NCI-H1436 treated with DMSO at 0.1 percent for 48 hours (cell line): ENCODE measurements around the gene KCNK17.
"Not testable (repeated sequence)": the region's sequence is repeated elsewhere in the genome, so short reads cannot be mapped to it uniquely, and the experiment has no call there.

Experiments
- DNase-seq: peaks from one replicate; lab custom pipeline; 2025; lab: John Stamatoyannopoulos, UW

KCNK17 gene

GRCh38 chr6:39302011-39302410, 12.2 kb downstream of the KCNK17 start:
- DNase-seq, result no peak

DNA sequence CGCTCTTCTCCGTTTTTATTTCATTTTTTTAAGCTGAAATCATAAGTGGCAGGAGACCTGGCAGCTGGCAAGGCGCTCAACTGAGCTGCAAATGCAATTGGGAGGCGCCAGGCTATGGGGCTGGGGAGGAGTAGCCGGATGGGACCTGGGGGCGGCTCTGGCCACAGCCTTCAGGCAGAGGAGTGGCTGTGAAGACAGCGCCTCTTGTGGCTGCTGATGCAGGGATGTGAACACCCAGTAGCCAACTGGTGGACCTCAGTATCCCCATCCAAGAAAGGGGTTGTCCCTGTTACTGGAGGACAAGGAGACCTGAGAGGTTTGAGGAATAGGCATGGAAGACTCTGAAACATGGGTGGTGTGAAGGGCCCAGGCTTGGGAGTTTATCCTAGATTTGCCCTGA, 12.6 kb downstream of the KCNK17 start:
- DNase-seq, result no peak

DNA sequence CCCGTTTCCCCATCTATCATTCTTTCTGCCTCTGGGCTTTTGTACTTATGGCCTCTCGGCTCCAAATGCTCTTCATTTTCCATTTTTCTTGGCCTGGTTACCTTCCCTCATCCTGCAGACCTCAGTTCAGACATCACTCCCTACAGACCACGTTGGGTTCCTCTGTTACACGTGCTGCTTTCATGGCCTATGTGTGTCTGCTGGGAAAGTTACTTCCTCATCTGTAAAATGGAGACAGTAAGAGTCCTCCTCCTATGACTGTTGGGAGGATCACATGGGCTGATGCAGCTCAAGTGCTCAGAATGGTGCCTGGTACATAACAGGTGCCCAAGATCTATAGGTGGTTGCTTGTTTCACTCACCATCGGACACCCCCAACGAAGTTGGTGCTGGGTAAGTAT, 13.5 kb downstream of the KCNK17 start:
- no peak for DNase-seq

GRCh38 chr6:39298061-39298460, 16.2 kb downstream of the KCNK17 start:
- no peak for DNase-seq

DNA sequence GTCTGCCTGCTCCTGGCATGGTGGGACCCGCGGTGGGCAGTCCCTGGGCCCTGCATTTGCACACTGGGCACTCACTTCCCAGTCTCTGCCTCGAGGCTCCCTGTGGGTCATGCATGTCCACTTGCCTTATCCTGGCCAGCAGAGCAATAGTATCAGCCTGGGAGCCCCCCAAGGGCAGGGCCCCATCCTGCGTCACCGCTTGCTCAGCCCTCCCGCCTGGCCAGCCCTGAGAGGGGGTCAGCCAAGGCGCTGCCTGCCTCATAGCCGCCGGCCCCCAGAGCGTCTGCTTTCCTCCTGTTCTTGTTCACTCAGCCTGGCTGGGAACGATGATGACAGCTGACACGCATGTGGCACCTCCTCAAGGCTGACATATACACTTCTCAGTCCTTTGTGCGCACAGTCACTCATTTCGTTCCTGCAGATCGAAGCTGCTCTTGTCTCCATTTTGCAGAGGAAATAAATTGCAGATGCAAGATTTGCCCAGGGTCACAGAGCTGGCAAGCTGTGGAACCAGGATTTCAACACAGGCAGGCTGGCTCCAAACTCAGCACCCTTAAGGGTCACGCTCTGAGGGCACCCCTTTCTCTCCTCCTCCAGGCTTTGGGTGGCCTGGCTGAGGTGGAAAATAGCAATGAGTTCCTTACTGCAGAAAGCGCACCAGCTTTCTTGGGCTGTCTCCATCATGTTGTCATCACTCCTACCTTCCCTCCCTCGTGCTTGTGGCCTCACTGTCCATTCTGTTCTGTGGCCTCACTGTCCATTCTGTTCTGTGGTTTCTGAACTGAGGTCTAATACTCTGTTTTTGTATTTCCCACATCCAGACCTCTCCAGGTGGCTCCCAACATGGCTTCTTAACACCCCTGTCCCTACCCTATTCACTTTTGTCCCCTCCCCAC, 17.2 kb downstream of the KCNK17 start:
- no peak for DNase-seq

- DNase-seq, result no peak
Observed at GRCh38 chr6:39295611-39296011, 18.6 kb downstream of the KCNK17 start.

DNA sequence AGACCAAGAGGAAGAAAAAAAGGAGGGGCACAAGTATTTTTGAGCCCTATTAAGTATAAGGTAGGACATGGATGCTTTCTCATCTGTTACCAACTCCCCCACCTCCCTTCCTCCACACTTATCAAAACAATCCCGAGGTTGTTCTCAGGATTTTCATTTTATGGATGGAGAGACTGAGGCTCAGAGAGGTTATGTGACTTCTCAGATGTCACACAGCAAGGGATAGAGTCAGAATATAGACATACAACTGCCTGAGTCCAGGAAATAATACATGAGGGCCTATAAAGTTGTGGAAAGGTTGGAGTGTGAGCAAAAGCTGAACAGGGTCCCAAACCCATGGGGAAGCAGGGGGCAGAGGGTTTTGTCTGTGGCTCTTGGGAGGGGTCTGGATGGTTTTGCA, 19.3 kb downstream of the KCNK17 start:
- no peak for DNase-seq

GRCh38 chr6:39294133-39294532, 20.1 kb downstream of the KCNK17 start:
- DNase-seq, result no peak

- no peak for DNase-seq
Observed at GRCh38 chr6:39292637-39293036, 21.6 kb downstream of the KCNK17 start.

DNA sequence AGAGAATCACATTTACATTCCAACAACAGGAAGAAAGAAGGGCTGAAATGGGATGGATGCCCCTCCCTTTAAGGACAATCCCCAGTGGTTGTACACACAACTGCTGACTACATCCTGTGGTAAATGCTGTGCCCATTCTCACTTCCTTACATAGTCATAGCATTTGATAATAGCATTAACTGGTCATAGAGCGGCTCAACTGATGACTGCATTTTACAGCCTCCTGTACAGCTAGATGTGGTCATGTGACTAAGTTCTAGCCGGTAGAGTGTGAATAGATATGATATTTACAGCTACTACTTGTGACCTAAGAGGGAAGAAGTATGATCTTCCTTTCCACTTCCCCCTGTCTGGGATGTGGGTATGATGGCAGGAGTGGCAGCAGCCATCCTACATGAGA, 24.7 kb downstream of the KCNK17 start:
- DNase-seq, result no peak

DNA sequence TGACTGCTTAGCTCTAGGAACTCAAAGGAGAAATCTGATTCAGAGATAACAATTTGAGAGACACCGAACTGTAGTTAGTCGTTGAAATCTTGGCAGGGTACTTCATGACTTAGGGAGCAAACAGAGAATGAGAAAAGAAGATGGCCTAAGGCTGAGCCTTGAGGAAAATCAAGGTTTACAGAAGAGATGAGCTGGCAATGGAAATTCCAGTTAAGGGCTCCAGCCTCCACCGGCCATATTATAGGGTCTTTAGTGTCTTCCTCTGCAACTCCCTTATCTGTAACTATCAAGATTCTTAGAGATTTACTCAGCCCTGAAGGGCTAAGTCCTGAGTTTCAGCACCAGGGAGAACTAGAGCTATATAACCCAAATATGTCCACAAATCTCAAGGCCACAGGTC, 26.6 kb downstream of the KCNK17 start:
- DNase-seq, result no peak

DNA sequence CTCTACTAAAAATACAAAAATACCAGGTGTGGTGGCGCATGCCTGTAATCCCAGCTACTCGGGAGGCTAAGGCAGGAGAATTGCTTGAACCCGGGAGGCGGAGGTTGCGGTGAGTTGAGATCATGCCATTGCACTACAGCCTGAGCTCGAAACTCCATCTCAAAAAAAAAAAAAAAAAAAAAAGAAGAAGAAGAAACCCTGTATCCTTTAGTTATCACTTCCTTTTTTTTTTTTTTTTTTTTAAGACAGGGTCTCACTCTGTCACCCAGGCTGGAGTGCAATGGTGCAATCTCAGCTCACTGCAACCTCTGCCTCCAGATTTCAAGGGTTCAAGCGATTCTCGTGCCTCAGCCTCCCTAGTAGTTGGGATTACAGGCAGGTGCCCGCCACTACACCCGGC, 27.6 kb downstream of the KCNK17 start:
- not testable (repeated sequence) for DNase-seq

DNA sequence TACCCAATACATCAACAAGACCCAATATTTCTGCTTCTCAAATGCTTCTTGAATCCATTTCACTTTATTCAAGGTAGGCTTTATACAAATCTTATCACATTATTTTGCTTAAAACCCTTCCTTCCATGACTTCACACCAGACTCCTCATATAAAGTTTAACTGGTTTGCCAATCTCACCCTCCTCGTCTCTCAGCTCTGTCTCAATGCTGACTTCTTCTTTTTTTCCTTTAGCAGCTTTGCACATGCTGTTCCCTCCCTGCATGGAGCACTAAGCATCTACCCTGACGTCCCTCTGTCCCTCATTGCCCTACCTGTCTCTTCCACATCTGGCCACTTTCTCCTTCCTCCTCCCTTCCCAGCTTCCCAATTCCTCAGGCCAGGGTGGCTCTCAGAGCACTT, 31.4 kb downstream of the KCNK17 start:
- no peak for DNase-seq

DNA sequence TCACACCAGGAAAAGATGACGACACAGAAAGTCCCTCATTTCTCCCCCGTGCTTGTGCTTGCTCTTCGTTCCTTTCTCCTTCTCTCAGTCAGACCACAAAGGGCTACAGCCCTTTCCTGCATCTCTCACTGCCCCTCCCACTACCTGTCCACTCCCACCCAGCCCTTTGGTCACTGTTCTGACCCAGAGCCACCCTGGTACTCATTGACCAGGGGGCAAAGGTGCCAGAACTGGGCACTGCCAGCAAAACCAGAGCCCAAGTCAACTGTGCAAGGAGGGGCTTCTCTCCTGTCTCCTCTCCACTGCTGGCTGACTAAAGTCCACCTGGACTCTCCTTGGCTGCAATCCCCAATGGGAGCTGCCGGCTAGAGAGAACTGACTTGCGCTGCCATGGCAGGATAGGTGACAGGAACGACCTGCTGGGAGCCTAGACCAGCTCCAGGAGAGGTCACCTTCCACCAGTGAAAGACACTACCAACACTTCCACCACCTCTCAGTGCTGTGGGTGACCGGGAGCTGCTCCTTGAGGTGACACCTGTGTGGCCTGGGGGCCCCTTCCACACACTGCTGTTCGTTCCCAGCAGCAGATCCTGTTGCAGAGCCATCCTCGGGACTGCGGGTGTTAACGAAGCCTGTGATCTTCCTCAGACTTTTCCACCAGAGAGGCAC, 32.8 kb downstream of the KCNK17 start:
- no peak for DNase-seq

- no peak for DNase-seq
Observed at GRCh38 chr6:39280247-39280731, 33.9 kb downstream of the KCNK17 start.

DNA sequence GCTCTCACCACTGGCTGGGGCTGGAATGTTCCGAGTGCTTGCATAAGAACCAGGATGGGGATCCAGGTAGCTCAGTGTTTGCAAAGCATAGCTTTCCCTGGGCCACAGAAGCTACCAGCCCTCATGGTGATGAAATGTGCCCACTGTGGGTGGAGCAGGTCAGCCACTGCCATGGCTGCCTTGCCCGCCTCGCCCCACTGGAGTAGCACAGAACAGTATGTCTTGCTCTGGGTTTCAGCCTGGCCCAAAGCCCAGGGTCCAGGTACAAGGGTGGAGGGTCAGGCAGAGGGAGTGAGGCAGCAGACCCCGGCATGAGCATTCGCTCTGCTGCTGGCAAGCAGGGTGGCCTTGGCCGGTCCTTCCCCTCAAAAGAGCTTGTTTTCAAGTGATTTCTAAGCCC, 34.7 kb downstream of the KCNK17 start:
- no peak for DNase-seq

DNA sequence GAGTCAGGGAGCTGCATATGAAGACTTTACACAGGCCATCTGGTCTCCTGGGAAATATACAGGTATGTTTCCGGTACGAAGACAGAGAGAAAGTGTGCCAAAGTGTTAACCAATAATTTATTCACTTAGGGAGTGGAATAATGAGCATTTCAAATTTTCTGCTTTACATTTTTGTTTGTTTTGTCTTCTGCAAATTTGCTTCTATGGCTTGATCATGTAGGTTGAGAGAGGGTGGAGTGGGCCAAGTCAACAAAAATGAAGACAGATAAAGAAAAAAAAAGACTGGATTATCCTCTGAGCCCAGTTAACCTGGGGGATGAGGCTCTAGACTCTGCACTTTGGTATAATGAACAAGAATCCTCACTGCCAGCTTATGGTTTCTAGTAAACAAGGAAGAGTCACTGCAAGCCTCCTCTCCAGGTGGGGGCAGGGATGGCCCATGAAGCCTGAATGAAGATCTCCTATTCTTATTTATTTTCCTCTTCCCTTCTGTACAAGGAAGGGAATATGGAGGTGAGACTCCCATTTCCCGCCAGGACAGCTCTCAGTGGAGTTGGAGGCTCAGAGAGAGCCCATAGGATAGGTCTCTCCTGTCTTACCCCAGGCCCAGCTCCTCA, 37.7 kb downstream of the KCNK17 start:
- no peak for DNase-seq

DNA sequence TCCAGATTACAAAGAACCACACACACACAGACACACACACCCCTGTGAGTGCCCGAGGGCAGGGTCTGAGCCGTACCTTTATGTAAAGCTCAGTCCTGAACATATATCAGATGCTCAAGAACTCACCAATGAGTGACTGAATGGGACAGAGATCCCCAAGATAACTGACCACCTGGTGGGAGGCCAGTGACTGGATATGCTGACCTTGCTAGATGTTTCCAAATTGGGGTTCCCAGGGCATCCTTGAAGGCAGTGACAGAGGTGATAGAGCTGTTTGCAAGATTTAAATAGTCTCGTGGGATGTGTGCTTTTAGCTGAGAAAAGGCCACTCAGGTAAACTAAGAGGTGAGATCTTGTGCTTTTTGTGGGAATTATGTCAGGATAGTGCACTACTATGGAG, 39.3 kb downstream of the KCNK17 start:
- DNase-seq, result no peak

GRCh38 chr6:39274471-39274870, 39.7 kb downstream of the KCNK17 start:
- DNase-seq, result no peak

DNA sequence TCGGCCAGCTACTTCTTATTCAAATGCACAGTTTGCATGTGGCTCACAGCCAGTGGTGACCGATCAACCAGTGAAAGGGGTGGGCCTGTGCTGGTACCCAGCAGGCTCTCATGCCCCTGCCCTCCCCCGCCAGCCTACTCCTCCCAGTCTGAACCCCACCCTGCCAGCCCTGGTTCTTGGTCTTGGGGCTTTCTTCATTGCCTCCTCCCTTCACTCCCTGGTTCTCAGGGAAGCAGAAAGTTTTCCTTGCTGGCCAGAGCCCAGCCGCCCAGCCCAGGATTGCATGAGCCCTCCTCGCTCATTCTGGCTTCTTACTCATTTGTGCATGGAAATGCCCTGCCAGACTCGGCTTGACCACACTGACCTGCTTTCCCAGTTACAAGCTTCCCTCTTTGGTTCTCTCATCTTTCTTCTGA, 40.8 kb downstream of the KCNK17 start:
- DNase-seq, result no peak

- DNase-seq, result no peak
Observed at GRCh38 chr6:39269961-39270360, 44.3 kb downstream of the KCNK17 start.

DNA sequence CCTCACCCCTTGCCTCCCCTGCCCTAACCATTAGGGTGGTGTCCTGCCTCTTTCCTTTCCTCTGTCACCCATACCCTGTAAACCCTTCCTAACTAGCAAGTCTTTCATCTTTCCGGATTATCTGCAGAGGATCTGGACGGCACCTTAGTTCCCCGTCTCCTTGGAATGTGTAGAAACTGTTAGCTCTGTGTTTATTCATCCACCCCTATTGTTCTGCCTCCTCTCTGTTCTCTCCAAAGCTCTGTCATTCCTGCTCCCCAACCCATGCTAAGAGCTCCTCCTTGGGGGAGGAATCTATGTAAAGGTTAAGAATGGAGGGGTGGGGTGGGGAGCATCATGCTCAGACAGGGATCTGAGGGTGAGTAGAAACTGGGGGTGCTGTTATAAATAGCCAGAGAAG, 45.5 kb downstream of the KCNK17 start:
- DNase-seq, result no peak

- no peak for DNase-seq
Observed at GRCh38 chr6:39268171-39268570, 46.0 kb downstream of the KCNK17 start.
